Thyroid gland (tissue), 4 donors: ENCODE data around the gene ENTPD8.

ENCODE experiments used
- CTCF ChIP-seq, 6 experiments: fragments of 200-600 bp in 3 of 6; fragments of 450-650 bp in 3 of 6; sonication (generic) in 3 of 6; IDR thresholded peaks; one replicate each; pipeline ENCODE4 v1.5.1; 2016 to 2019; ENCODE audit warnings: antibody characterized with exemption in 6 of 6, mild to moderate bottlenecking in 2 of 6, inconsistent platforms in 1 of 6, moderate library complexity in 1 of 6
- POLR2A ChIP-seq, 2 donors: fragments of 450-650 bp; IDR thresholded peaks; one replicate each; pipeline ENCODE4 v1.6.1; 2017; ENCODE audit warnings: antibody characterized with exemption in 2 of 2, mild to moderate bottlenecking in 2 of 2, moderate library complexity in 1 of 2

DNA sequence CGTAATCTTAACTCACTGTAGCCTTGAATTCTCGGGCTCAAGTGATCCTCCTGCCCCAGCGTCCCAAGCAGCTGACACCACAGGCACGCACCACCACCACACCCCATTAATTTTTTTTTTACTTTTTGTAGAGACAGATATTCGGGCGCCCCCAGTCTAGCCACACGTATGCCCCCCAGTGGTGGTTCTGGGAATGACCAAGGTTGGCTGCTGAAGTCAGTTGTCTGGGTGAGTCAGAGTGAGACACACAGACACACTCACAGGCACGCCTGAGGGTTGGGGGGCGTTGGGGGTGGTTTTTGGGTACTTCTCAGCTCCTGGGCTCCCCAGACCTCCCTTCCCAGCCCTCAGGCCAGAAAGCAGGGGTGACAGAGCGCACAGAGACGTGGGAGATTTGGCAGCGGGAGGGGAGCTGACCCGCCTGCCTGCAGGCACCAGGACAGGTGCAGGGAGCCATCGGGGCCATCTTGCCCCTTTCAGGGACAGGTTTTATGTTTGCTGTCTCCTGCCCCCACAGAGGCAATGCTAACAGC, 4.2 kb upstream of the ENTPD8 start:
- TF ChIP-seq POLR2A (IDR thresholded peaks at IDR 0.05), result no peak
- peak; percentile 76 to 88 (median 83) for TF ChIP-seq CTCF (IDR thresholded peaks at IDR 0.05)
